IPS-11a (cell line): Measurements from ENCODE around the gene NCAPD3.

Experiments
- H3K4me3 ChIP-seq: one replicate; pipeline ENCODE4 v1.5.1; 2013; ENCODE audit warnings: low read depth, low read length, control low read depth

Gene NCAPD3

GRCh38 chr11:134254433-134255183 is 30.8 kb upstream of the NCAPD3 start:
- peak overlapping the region; percentile 91 for H3K4me3 ChIP-seq

- peak within 1 kb of the TSS; percentile 91 for H3K4me3 ChIP-seq
Measured at GRCh38 chr11:134253188-134253993, 29.6 kb upstream of the NCAPD3 start, which contains the start of the genes ACAD8 and THYN1. Gene ACAD8, plus strand, starts transcription at chr11:134253568. Its CDS starts 33 bp downstream, at chr11:134253601. Gene THYN1, minus strand, starts transcription at chr11:134253352. Its CDS starts 470 bp downstream, at chr11:134252882.

- H3K4me3 ChIP-seq: peak overlapping the region; percentile 91
Measured at GRCh38 chr11:134252346-134253187, 28.8 kb upstream of the NCAPD3 start.

GRCh38 chr11:134250675-134251074 is 26.9 kb upstream of the NCAPD3 start:
- H3K4me3 ChIP-seq: no peak overlapping the region

GRCh38 chr11:134250246-134250645 is 26.5 kb upstream of the NCAPD3 start:
- H3K4me3 ChIP-seq: no peak overlapping the region

- H3K4me3 ChIP-seq: no peak overlapping the region
Measured at GRCh38 chr11:134248910-134249480, 25.2 kb upstream of the NCAPD3 start.

- H3K4me3 ChIP-seq: no peak overlapping the region
Measured at GRCh38 chr11:134246678-134247077, 22.9 kb upstream of the NCAPD3 start.

GRCh38 chr11:134246100-134246499 is 22.3 kb upstream of the NCAPD3 start:
- no peak overlapping the region for H3K4me3 ChIP-seq

GRCh38 chr11:134245434-134245833 is 21.7 kb upstream of the NCAPD3 start:
- no peak overlapping the region for H3K4me3 ChIP-seq

GRCh38 chr11:134244593-134244992 is 20.8 kb upstream of the NCAPD3 start:
- H3K4me3 ChIP-seq: no peak overlapping the region

GRCh38 chr11:134243913-134244312 is 20.1 kb upstream of the NCAPD3 start:
- H3K4me3 ChIP-seq: no peak overlapping the region

GRCh38 chr11:134242376-134242775 is 18.6 kb upstream of the NCAPD3 start:
- H3K4me3 ChIP-seq: no peak overlapping the region

GRCh38 chr11:134240592-134240991 is 16.8 kb upstream of the NCAPD3 start:
- H3K4me3 ChIP-seq: no peak overlapping the region

- H3K4me3 ChIP-seq: no peak overlapping the region
Measured at GRCh38 chr11:134238956-134239355, 15.2 kb upstream of the NCAPD3 start.

- no peak overlapping the region for H3K4me3 ChIP-seq
Measured at GRCh38 chr11:134237557-134237922, 13.8 kb upstream of the NCAPD3 start.

GRCh38 chr11:134236834-134237556 is 13.2 kb upstream of the NCAPD3 start:
- H3K4me3 ChIP-seq: no peak overlapping the region

- no peak overlapping the region for H3K4me3 ChIP-seq
Measured at GRCh38 chr11:134235399-134235798, 11.6 kb upstream of the NCAPD3 start.

- H3K4me3 ChIP-seq: no peak overlapping the region
Measured at GRCh38 chr11:134233729-134234179, 10.0 kb upstream of the NCAPD3 start.

GRCh38 chr11:134231958-134232659 is 8.3 kb upstream of the NCAPD3 start:
- no peak overlapping the region for H3K4me3 ChIP-seq
